ENCODE measurements around the gene RAD23B.

The RAD23B gene

GRCh38 chr9:107333363-107333762 lies 50.3 kb downstream of the RAD23B start:
- Mint-ChIP-seq H3K27me3 (no peaks in the 10 kb centered on the region), H3K4me1 (no peaks in the 10 kb centered on the region), H3K27ac (peak overlapping the region; percentile 19), H3K4me3 (no peak overlapping the region), H3K36me3 (peaks cover 23% of the 10 kb centered on the region), H3K9me3 (no peaks in the 10 kb centered on the region)

DNA sequence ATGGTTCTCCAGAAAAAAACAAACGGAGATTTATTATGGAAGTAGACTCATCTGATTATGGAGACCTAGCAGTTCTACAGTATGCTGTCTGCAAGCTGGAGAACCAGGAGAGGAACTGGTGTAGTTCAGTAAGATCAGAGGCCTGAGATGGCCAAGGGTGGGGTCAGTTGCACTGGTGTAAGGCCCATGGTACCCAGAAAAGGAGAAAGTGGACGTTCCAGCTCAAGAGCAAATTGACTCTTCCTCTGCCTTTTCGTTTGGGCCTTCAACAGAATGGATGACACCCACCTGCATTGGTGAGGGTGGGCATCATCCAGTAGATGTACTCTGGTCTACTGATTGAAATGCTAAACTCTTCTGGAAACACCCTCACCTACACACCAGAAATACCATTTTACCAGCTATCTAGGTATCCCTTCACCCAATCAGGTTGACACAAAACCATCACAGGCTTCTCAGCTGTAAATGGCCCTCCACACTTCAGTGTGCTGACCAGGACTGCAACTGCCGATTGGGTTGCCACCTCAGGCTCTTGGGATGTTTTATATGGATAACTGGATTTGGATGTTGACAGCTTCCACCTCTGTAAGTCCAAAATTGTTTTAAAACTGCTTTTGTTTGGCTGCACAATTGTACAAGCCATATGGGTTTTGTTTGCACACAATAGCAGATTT lies 51.2 kb downstream of the RAD23B start:
- Mint-ChIP-seq H3K4me3 (no peak overlapping the region), H3K9me3 (no peaks in the 10 kb centered on the region)

GRCh38 chr9:107335331-107335730 lies 52.3 kb downstream of the RAD23B start:
- Mint-ChIP-seq H3K27ac (peak overlapping the region; percentile 73), H3K36me3 (peaks cover 22% of the 10 kb centered on the region), H3K4me3 (no peak overlapping the region), H3K9me3 (no peaks in the 10 kb centered on the region), H3K4me1 (no peaks in the 10 kb centered on the region), H3K27me3 (no peaks in the 10 kb centered on the region)

More for the DNA sequence above, 51.2 kb downstream of the RAD23B start:
- Mint-ChIP-seq H3K27ac (peak overlapping the region; percentile 32), H3K4me1 (no peaks in the 10 kb centered on the region), H3K36me3 (peaks cover 22% of the 10 kb centered on the region), H3K27me3 (no peaks in the 10 kb centered on the region)

- Mint-ChIP-seq H3K4me3 (no peak overlapping the region), H3K9me3 (no peaks in the 10 kb centered on the region), H3K36me3 (peaks cover 11% of the 10 kb centered on the region), H3K27ac (peak overlapping the region; percentile 62), H3K27me3 (no peaks in the 10 kb centered on the region), H3K4me1 (peaks cover 5% of the 10 kb centered on the region)
Observed at GRCh38 chr9:107336718-107337360, 53.8 kb downstream of the RAD23B start.

GRCh38 chr9:107337676-107338590 lies 54.9 kb downstream of the RAD23B start:
- Mint-ChIP-seq H3K27ac (no peak overlapping the region), H3K36me3 (peaks cover 8% of the 10 kb centered on the region), H3K9me3 (no peaks in the 10 kb centered on the region), H3K4me1 (peaks cover 5% of the 10 kb centered on the region), H3K4me3 (no peak overlapping the region), H3K27me3 (no peaks in the 10 kb centered on the region)

DNA sequence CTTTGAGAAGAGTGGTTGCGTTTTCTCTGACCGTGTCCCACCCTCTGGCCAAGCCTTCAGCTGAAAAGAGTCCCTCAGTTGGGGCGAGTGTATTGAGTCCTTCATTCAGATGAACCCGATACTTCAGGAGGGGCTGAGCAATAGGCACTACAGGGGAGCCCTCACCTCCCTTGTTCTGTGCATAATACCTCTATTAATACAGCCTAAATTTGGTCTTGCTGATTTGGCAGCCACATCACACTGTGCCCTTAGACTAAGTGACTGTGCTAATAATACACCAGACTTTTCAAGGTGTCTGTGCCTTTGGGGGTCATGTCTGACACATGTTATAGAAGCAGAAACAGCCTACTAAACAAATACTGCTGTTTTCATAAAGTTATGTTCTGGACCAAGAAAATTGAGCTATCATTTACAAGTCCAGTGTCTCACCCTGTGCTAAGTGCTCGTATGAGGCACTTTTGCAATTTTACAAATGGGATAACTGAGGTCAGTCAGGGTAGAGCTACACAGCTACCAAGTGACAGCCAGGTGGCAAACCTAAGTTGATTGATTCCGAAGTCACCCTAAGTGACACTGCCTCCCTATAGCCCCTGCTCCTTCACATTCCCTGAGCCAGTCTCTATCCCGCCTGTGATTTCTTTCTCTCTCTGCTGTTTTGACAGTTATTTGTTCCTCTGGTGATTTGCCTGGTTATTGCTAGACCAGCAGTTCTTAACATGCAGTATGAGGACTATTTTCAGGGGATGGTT lies 56.0 kb downstream of the RAD23B start:
- no peaks in the 10 kb centered on the region for H3K9me3 Mint-ChIP-seq
- peak overlapping the region; percentile 60 for H3K27ac Mint-ChIP-seq
- H3K27me3 Mint-ChIP-seq, result no peaks in the 10 kb centered on the region

DNA sequence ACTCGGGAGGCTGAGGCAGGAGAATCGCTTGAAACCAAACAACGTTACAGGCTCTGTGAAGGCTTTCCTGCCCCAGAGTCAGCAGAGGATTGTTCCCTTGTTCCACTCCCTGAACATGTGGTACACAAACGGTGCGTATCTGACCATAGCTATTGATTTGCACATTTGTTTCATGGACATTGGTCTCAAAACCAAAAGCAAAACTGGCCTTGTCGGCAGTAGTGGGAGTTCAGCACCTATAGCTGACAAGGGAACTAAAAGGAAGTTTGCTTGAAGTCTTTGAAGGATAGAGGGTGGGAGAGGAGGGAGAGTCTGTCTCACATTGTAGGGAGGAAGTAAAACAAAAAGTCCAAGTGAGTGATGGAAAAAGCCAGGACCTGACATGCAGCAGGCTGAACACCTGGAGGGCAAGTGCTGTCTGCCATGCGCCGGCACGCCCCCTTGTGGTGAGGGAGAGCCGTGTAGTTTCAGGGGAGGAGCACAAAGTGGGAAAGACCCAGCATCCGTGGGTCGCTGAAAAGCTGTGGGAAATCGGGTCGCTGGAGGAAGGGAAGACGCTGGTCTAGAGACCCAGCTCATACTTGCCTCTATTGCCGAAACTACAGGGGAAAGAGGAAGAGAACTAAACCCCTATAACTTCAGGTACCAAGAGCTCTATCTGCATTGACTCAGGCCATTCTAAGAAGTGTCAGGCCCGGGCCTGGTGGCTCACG lies 58.0 kb downstream of the RAD23B start:
- peaks cover 1% of the 10 kb centered on the region for H3K27me3 Mint-ChIP-seq
- H3K9me3 Mint-ChIP-seq, result no peaks in the 10 kb centered on the region
- no peak overlapping the region for H3K4me3 Mint-ChIP-seq
- peaks cover 13% of the 10 kb centered on the region for H3K4me1 Mint-ChIP-seq
- H3K27ac Mint-ChIP-seq, result peak overlapping the region; percentile 80
- H3K36me3 Mint-ChIP-seq, result no peaks in the 10 kb centered on the region

More for the DNA sequence above, 56.0 kb downstream of the RAD23B start:
- Mint-ChIP-seq H3K4me1 (peaks cover 5% of the 10 kb centered on the region), H3K36me3 (peaks cover 2% of the 10 kb centered on the region), H3K4me3 (no peak overlapping the region)

DNA sequence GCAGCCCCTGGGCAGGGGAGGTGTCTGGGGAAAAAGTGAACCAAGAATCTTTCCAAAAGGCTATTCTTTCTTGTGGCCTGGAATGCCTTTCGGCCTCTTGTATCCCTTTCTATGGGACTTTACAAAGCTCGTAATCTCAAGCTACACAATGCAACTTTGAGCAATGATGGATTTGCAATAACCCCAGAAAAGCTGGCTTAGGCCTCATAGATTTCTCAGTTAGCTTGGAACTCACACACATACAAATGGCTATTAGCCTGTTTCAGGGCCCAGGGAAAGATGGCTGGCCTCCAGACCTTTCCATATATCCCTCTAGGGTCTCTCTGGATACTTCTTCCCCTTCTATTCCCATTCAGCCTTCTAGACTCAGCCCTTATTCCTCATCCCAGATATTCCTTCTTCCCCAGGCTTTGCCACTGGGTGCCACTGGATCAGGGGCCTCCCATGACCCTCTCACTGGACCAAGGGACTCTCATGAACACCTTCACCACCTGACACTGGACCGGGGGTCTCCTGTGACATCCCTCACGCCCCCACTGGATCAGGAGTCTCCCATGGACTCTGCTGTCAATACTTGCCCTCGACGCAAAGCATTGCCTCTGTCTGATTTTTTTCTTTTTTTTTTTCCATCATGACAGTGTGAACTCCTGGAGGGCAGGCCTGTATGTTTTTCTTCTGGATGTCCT lies 59.5 kb downstream of the RAD23B start:
- H3K27me3 Mint-ChIP-seq, result peaks cover 1% of the 10 kb centered on the region
- H3K27ac Mint-ChIP-seq, result no peak overlapping the region
- no peaks in the 10 kb centered on the region for H3K9me3 Mint-ChIP-seq
- peaks cover 13% of the 10 kb centered on the region for H3K4me1 Mint-ChIP-seq
- no peaks in the 10 kb centered on the region for H3K36me3 Mint-ChIP-seq
- no peak overlapping the region for H3K4me3 Mint-ChIP-seq

GRCh38 chr9:107345327-107345726 lies 62.2 kb downstream of the RAD23B start:
- Mint-ChIP-seq H3K4me3 (no peak overlapping the region), H3K27ac (no peak overlapping the region), H3K36me3 (no peaks in the 10 kb centered on the region), H3K27me3 (peaks cover 3% of the 10 kb centered on the region), H3K9me3 (no peaks in the 10 kb centered on the region), H3K4me1 (peaks cover 13% of the 10 kb centered on the region)

DNA sequence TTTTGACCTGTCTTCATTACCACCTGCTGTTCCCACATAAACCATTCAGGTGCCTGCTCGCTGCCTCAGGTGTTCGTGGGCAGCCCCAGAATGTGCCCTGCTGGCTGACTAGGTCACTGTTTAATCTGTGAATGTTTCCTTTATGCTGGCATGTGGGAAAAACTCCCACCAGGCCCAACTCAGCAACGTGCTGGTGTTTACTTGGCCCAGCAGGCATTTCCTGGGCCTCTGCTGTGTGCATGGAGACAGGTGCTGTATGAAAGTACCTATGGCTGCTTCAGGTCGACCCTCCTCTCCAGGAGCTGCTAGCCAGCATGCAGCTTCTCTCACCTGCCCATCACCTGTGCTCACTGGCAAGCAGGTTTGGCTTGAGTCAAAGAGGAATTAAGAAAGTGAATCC lies 65.8 kb downstream of the RAD23B start:
- Mint-ChIP-seq H3K4me1 (peaks cover 8% of the 10 kb centered on the region), H3K36me3 (no peaks in the 10 kb centered on the region), H3K27me3 (peaks cover 15% of the 10 kb centered on the region), H3K4me3 (no peak overlapping the region), H3K9me3 (peaks cover 7% of the 10 kb centered on the region), H3K27ac (no peak overlapping the region)

GRCh38 chr9:107350443-107350842 lies 67.4 kb downstream of the RAD23B start:
- peaks cover 4% of the 10 kb centered on the region for H3K4me1 Mint-ChIP-seq

GRCh38 chr9:107351382-107352045 lies 68.4 kb downstream of the RAD23B start:
- peaks cover 16% of the 10 kb centered on the region for H3K27me3 Mint-ChIP-seq
- H3K4me1 Mint-ChIP-seq, result no peaks in the 10 kb centered on the region
- peaks cover 8% of the 10 kb centered on the region for H3K9me3 Mint-ChIP-seq
- H3K27ac Mint-ChIP-seq, result no peak overlapping the region
- H3K36me3 Mint-ChIP-seq, result no peaks in the 10 kb centered on the region
- H3K4me3 Mint-ChIP-seq, result no peak overlapping the region

More at GRCh38 chr9:107350443-107350842, 67.4 kb downstream of the RAD23B start:
- peaks cover 17% of the 10 kb centered on the region for H3K27me3 Mint-ChIP-seq
- H3K9me3 Mint-ChIP-seq, result peaks cover 8% of the 10 kb centered on the region
- no peak overlapping the region for H3K4me3 Mint-ChIP-seq
- H3K36me3 Mint-ChIP-seq, result no peaks in the 10 kb centered on the region
- H3K27ac Mint-ChIP-seq, result no peak overlapping the region

DNA sequence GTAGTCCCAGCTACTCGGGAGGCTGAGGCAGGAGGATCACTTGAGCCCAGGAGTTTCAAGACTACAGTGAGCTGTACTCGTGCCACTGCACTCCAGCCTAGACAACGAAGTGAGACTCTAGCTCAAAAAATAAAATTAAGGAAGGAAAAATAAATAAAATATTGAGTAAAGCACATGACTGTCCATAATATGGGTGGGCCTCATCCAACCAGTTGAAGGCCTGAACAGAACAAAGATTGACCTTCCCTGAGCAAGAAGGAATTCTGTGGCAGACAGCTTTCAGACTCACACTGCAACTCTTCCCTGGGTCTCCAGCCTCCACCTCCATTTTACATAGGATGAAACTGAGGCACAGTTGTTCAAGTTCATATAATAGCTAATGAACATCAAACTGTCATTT lies 72.3 kb downstream of the RAD23B start:
- Mint-ChIP-seq H3K36me3 (no peaks in the 10 kb centered on the region), H3K9me3 (peaks cover 8% of the 10 kb centered on the region), H3K4me3 (no peak overlapping the region), H3K27ac (no peak overlapping the region), H3K4me1 (no peaks in the 10 kb centered on the region), H3K27me3 (peaks cover 16% of the 10 kb centered on the region)

DNA sequence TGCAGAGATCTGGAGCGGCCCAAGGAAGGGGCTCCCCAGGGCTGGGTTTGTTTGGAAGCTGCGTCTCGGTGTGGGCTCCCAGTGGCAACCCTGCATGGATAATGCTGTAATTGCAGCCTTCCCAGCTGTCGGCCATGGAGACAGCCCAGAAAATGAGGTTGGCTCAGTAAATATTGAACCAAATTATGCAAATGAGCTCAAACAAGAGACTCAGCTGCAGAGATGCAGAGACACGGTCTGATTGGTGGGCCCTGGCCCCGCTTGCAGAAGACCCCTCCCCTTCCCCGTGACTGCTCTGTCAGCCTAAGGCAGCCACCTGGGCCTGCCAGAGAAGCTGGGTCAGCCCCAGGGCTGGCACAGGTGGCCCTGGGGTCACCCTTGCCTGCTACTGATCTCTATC lies 75.9 kb downstream of the RAD23B start:
- Mint-ChIP-seq H3K4me3 (no peak overlapping the region), H3K4me1 (no peaks in the 10 kb centered on the region), H3K9me3 (no peaks in the 10 kb centered on the region), H3K27me3 (peaks cover 3% of the 10 kb centered on the region), H3K27ac (no peak overlapping the region), H3K36me3 (no peaks in the 10 kb centered on the region)
